Astrocyte of the cerebellum (primary cell): ENCODE measurements around the gene SLC35B2.

ENCODE experiments used
- DNase-seq: peaks from one replicate; pipeline ENCODE4 v3.0.0-alpha.2; 2011; ENCODE audit warnings: low read depth
- H3K4me3 ChIP-seq: 2 replicates; pipeline ENCODE4 v1.5.1; 2011; ENCODE audit warnings: mild to moderate bottlenecking, low read depth, low read length, moderate library complexity
- CTCF ChIP-seq: IDR thresholded peaks from 2 replicates; pipeline ENCODE4 v1.5.1; 2012; ENCODE audit warnings: low read length, low read depth, moderate library complexity, mild to moderate bottlenecking; ENCODE audit errors: missing control alignments
- in situ Hi-C: cut with HindIII; loops from 2 replicates; pipeline ENCODE4 v1.10.0; 2017; ENCODE audit warnings: low sequenced_read_pairs

SLC35B2 gene

GRCh38 chr6:44286747-44287146 lies 29.4 kb upstream of the SLC35B2 start:
- in situ Hi-C loops, result no loop called here
- no peak overlapping the region for H3K4me3 ChIP-seq
- no peak for TF ChIP-seq CTCF
- no peak for DNase-seq

GRCh38 chr6:44286285-44286565 lies 28.9 kb upstream of the SLC35B2 start:
- H3K4me3 ChIP-seq, result no peak overlapping the region
- in situ Hi-C loops, result no loop called here
- no peak for TF ChIP-seq CTCF
- DNase-seq, result no peak

DNA sequence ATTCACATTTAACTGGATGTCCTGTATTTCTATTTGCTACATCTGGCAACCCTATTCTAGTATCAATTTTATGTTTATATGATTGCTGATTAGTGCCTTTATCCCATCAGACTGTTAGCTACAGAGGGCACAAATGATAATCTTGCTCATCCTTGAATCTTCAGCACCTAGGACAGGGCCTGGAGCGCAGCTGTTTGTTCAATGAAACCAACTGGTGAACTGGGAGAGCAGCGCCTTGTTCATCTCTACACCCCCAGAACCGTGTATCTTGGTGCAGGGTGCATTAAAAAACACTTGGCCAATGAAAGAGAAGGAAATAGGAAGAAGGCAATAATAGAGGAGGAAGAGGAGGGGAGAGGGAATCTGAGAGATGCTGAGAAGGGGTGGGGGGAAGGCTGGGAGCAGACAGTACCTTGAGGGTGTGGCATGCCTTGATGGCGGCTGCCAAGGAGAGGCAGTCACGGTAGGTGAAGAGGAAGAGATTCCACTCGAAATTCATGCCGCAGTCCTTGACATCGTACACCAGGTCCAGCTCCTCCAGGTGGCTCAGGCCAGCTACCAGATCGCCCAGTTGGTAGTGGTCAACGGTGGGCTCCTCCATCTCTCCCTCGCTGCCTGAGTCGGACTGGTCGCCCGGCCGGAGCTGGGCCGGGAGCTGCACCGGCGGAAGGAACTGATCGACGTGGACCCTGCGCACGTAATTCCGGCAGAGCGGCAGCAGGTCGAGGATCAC lies 28.4 kb upstream of the SLC35B2 start:
- TF ChIP-seq CTCF, result no peak
- H3K4me3 ChIP-seq, result no peak overlapping the region
- DNase-seq, result no peak
- in situ Hi-C loops, result no loop called here

- no peak overlapping the region for H3K4me3 ChIP-seq
- TF ChIP-seq CTCF, result no peak
- no peak for DNase-seq
- in situ Hi-C loops, result no loop called here
Observed at GRCh38 chr6:44284867-44285266, 27.5 kb upstream of the SLC35B2 start.

GRCh38 chr6:44284121-44284520 lies 26.8 kb upstream of the SLC35B2 start:
- H3K4me3 ChIP-seq, result no peak overlapping the region
- no peak for DNase-seq
- in situ Hi-C loops, result no loop called here
- TF ChIP-seq CTCF, result no peak

DNA sequence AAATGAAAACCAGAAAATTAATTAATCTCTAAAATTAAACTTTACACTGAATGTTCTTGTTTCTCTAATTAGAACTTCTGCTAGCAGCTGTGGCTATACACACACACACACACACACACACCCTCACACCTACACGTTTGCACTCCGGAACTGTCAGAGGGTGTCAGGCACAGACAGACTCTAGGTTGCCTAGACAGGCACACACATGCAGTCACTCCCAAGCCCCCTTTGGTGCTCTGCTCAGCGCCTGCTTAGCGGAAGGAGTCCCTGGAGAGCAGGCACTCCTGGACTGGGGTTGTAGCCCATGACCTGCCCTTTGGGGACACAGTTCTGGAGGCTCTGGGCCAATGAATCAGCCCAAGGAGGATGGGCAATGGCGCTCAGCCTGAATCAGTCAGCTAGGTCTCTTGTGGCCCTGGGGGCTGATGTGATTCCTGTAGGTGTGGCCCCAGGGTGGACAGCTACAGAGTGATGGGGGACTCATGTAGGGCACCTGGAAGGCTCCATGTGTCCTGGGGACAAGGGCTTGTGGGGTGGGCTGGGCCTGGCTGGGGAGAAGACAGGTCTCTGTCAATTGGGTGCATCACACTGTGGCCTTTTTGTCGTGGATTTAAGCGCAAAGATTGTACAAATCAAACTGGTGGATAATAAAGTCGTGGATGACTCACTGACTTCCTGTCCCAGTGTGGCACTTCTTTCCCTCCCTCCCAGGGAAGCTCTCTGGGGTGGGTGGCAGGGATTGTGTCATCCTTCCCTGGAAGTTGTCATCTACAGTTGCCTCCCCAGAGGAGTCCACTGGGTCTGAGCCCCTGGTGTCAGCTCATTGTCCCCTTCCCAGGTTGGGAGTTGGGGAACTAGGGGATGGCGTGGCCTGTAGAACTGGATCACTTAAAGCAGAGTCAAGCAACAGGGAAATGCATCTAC lies 21.7 kb upstream of the SLC35B2 start:
- in situ Hi-C loops, result no loop called here
- DNase-seq, result no peak
- no peak overlapping the region for H3K4me3 ChIP-seq

More for the DNA sequence above, 21.7 kb upstream of the SLC35B2 start:
- TF ChIP-seq CTCF, result no peak
